GM19328 (cell line): ENCODE data around the gene C4orf50.
"Not testable (repeated sequence)": the region's sequence is repeated elsewhere in the genome, so short reads cannot be mapped to it uniquely, and the experiment has no call there.

Source experiments
- ATAC-seq: cut with Tn5 transposase; IDR thresholded peaks from one replicate; pipeline ENCODE4 v1.9.1; 2021; ENCODE audit warnings: mild to moderate bottlenecking, moderate library complexity; ENCODE audit not compliant: unreplicated experiment

Gene C4orf50

GRCh38 chr4:5995901-5996623 is 22.2 kb downstream of the C4orf50 start:
- ATAC-seq, result no peak

GRCh38 chr4:5993876-5994811 is 24.1 kb downstream of the C4orf50 start:
- no peak for ATAC-seq

- ATAC-seq, result not testable (repeated sequence)
Measured at GRCh38 chr4:5993346-5993745, 24.9 kb downstream of the C4orf50 start.

- ATAC-seq, result no peak
Measured at GRCh38 chr4:5992828-5993321, 25.4 kb downstream of the C4orf50 start.

- ATAC-seq, result no peak
Measured at GRCh38 chr4:5992171-5992827, 25.9 kb downstream of the C4orf50 start.

- ATAC-seq, result no peak
Measured at GRCh38 chr4:5991405-5991804, 26.8 kb downstream of the C4orf50 start.

GRCh38 chr4:5990446-5991160 is 27.6 kb downstream of the C4orf50 start:
- ATAC-seq, result no peak

- no peak for ATAC-seq
Measured at GRCh38 chr4:5989236-5990225, 28.7 kb downstream of the C4orf50 start.

- ATAC-seq, result no peak
Measured at GRCh38 chr4:5988086-5988845, 30.0 kb downstream of the C4orf50 start.

GRCh38 chr4:5984843-5985242 is 33.4 kb downstream of the C4orf50 start:
- ATAC-seq, result no peak

- ATAC-seq, result no peak
Measured at GRCh38 chr4:5982156-5982973, 35.9 kb downstream of the C4orf50 start.

- no peak for ATAC-seq
Measured at GRCh38 chr4:5980436-5981155, 37.6 kb downstream of the C4orf50 start.

- ATAC-seq, result no peak
Measured at GRCh38 chr4:5979981-5980380, 38.2 kb downstream of the C4orf50 start.

- ATAC-seq, result no peak
Measured at GRCh38 chr4:5976921-5977320, 41.3 kb downstream of the C4orf50 start.

GRCh38 chr4:5976431-5976830 is 41.8 kb downstream of the C4orf50 start:
- ATAC-seq, result no peak

GRCh38 chr4:5974321-5974720 is 43.9 kb downstream of the C4orf50 start:
- ATAC-seq, result no peak
